ENCODE results near the gene C1orf216. TPM values are rescaled to one million over a fixed set of nuclear protein-coding genes. Genes with fewer than 3 reads are reported as not detected.

C1orf216 gene
- total RNA-seq, 1 experiment from 2014 or later = 6.6 TPM

GRCh38 chr1:35762141-35762540 lies 43.5 kb upstream of the C1orf216 start:
- H3K4me1 ChIP-seq = no peaks in the 10 kb centered on the region
- Mint-ChIP-seq H3K9me3 (ENCODE audit: unreplicated experiment) (no peaks in the 10 kb centered on the region), H3K36me3 (ENCODE audit: insufficient read depth, unreplicated experiment) (peaks cover 33% of the 10 kb centered on the region), H3K4me1 (ENCODE audit: low read depth, unreplicated experiment) (no peaks in the 10 kb centered on the region), H3K27me3 (ENCODE audit: insufficient read depth, unreplicated experiment) (no peaks in the 10 kb centered on the region), H3K27ac (ENCODE audit: unreplicated experiment) (no peak overlapping the region), H3K4me3 (ENCODE audit: unreplicated experiment) (no peak overlapping the region)
- no peak for TF ChIP-seq CTCF (IDR thresholded peaks at IDR 0.05; ENCODE audit: insufficient read depth in 1 of 2, low read depth in 1 of 2, low read length in 1 of 2, severe bottlenecking in 1 of 2, unreplicated experiment in 1 of 2)
- intact Hi-C loops (cut with micrococcal nuclease; ENCODE audit: unreplicated experiment) = no loop called here
- no peak for DNase-seq
- no peak overlapping the region for H3K4me3 ChIP-seq (ENCODE audit: low read depth, low read length)
- no peaks in the 10 kb centered on the region for H3K9me3 ChIP-seq
- POLR2A ChIA-PET = no interaction called here
- CTCF ChIA-PET = no interaction called here
- BruUV-seq (replicated peaks) = no TSS peak
- H3K27me3 ChIP-seq (replicated peaks; ENCODE audit: control insufficient read depth, insufficient read depth, low read length) = no peaks in the 10 kb centered on the region
- H3K36me3 ChIP-seq (ENCODE audit: control insufficient read depth, insufficient read depth, low read length) = no peaks in the 10 kb centered on the region

- no peak for TF ChIP-seq CTCF (IDR thresholded peaks at IDR 0.05; ENCODE audit: insufficient read depth in 1 of 2, low read depth in 1 of 2, low read length in 1 of 2, severe bottlenecking in 1 of 2, unreplicated experiment in 1 of 2)
- intact Hi-C loops (cut with micrococcal nuclease; ENCODE audit: unreplicated experiment) = no loop called here
- ChIA-PET POLR2A (interaction anchor here (0.9 kb wide), 1 partner anchor 14 kb away, joined by 3 read pairs; no protein-coding TSS in a partner anchor), CTCF (no interaction called here)
- Histone ChIP-seq H3K27me3 (replicated peaks; ENCODE audit: control insufficient read depth, insufficient read depth, low read length) (no peaks in the 10 kb centered on the region), H3K4me3 (ENCODE audit: low read depth, low read length) (no peak overlapping the region), H3K9me3 (no peaks in the 10 kb centered on the region), H3K4me1 (no peaks in the 10 kb centered on the region), H3K36me3 (ENCODE audit: control insufficient read depth, insufficient read depth, low read length) (no peaks in the 10 kb centered on the region)
- Mint-ChIP-seq H3K9me3 (ENCODE audit: unreplicated experiment) (no peaks in the 10 kb centered on the region), H3K4me3 (ENCODE audit: unreplicated experiment) (no peak overlapping the region), H3K4me1 (ENCODE audit: low read depth, unreplicated experiment) (no peaks in the 10 kb centered on the region), H3K27ac (ENCODE audit: unreplicated experiment) (peak overlapping the region; percentile 14), H3K36me3 (ENCODE audit: insufficient read depth, unreplicated experiment) (peaks cover 22% of the 10 kb centered on the region), H3K27me3 (ENCODE audit: insufficient read depth, unreplicated experiment) (no peaks in the 10 kb centered on the region)
- BruUV-seq (replicated peaks) = no TSS peak
- DNase-seq = no peak
Measured at GRCh38 chr1:35756064-35756463, 37.4 kb upstream of the C1orf216 start.

DNA sequence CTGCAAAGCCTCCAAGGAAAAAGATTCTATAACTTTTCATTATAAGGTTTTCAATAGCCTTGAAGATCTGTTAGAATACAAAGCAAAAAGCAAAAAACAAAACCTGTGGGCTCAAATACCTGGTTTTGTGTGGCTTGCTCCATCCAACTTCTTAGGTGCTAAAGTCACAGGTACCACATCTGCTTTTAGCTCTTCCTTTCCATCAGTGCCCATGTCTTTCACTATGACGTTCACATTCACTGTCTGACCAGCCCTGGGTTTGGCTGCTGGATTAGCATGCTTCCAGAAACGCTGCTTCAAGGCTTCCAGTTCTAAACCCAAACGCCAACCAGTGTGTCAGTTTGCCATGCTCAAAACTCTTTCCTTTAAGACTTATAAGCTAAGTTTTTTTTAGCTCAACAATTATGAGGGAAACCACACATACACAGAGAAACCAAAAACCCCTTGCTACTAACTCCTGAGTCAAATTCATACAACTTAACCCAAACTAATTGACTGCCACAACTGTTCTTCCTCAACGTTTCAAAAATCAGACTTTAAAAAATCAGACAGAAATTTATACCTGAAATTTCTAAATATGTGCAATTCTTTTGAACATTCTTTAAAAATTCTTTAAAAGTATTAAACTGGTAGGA lies 35.1 kb upstream of the C1orf216 start:
- Mint-ChIP-seq H3K36me3 (ENCODE audit: insufficient read depth, unreplicated experiment) (peaks cover 14% of the 10 kb centered on the region), H3K9me3 (ENCODE audit: unreplicated experiment) (no peaks in the 10 kb centered on the region), H3K27me3 (ENCODE audit: insufficient read depth, unreplicated experiment) (no peaks in the 10 kb centered on the region), H3K4me3 (ENCODE audit: unreplicated experiment) (no peak overlapping the region), H3K27ac (ENCODE audit: unreplicated experiment) (no peak overlapping the region), H3K4me1 (ENCODE audit: low read depth, unreplicated experiment) (no peaks in the 10 kb centered on the region)
- Histone ChIP-seq H3K4me3 (ENCODE audit: low read depth, low read length) (no peak overlapping the region), H3K36me3 (ENCODE audit: control insufficient read depth, insufficient read depth, low read length) (no peaks in the 10 kb centered on the region), H3K4me1 (no peaks in the 10 kb centered on the region), H3K9me3 (no peaks in the 10 kb centered on the region), H3K27me3 (replicated peaks; ENCODE audit: control insufficient read depth, insufficient read depth, low read length) (no peaks in the 10 kb centered on the region)
- no peak for TF ChIP-seq CTCF (IDR thresholded peaks at IDR 0.05; ENCODE audit: insufficient read depth in 1 of 2, low read depth in 1 of 2, low read length in 1 of 2, severe bottlenecking in 1 of 2, unreplicated experiment in 1 of 2)
- BruUV-seq (replicated peaks) = no TSS peak
- DNase-seq = no peak
- CTCF ChIA-PET = no interaction called here
- intact Hi-C loops (cut with micrococcal nuclease; ENCODE audit: unreplicated experiment) = no loop called here
- POLR2A ChIA-PET = interaction anchor here (0.6 to 0.7 kb wide), 3 partner anchors 16 to 1834 kb away, joined by 3 to 8 read pairs (median 3); no protein-coding TSS in a partner anchor
